ENCODE measurements around the gene CEP41. TPM values are rescaled to one million over a fixed set of nuclear protein-coding genes. Genes with fewer than 3 reads are reported as not detected.

CEP41 gene
- total RNA-seq, 2 experiments from 2014 or later, result 3.3 to 4.8 TPM

DNA sequence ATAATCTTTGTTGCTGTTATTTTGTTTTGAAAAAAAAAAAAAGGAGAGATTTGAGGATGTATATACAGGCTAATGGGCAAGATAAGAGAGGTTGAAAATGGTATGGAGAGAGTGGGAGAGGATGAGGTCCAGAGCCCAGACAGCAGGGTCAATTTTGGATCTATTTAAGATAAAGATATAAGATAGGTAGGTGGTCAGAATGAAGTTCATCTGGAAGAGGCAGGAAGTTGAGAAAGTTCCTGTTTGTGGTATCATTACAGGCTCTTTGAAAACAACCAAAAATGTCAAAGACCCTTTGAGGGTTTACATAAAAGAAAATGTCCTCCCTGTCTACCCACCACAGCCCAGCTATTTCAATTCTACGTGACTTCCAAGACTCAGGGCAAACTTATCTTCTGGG lies 7.5 kb downstream of the CEP41 start:
- DNase-seq (no peak), ATAC-seq (ENCODE audit: poor library complexity) (no peak)
- intact Hi-C loops (cut with DNase I, micrococcal nuclease), result loop anchor here in 1 of 2 experiments (10.0 kb wide), 1 partner anchor 818 kb away; the partner anchor contains the start of gene NRF1
- H3K4me3 Mint-ChIP-seq, result no peak overlapping the region
- no peaks in the 10 kb centered on the region for H3K36me3 ChIP-seq (ENCODE audit: insufficient read depth, low read length)
- H3K4me1 ChIP-seq (ENCODE audit: insufficient read depth, low read length), result peaks cover 10% of the 10 kb centered on the region
- no peaks in the 10 kb centered on the region for H3K9me3 Mint-ChIP-seq
- no peaks in the 10 kb centered on the region for H3K27me3 Mint-ChIP-seq
- H3K4me1 Mint-ChIP-seq (ENCODE audit: low read depth), result peaks cover 18% of the 10 kb centered on the region
- H3K4me3 ChIP-seq (ENCODE audit: low read length), result no peak overlapping the region
- H3K27ac Mint-ChIP-seq, result no peak overlapping the region
- H3K27me3 ChIP-seq (ENCODE audit: control insufficient read depth in 1 of 2, insufficient read depth in 2 of 2, low read length in 2 of 2), result no peaks in the 10 kb centered on the region
- POLR2A ChIA-PET, result interaction anchor here (0.6 to 1.3 kb wide), 2 partner anchors 39 to 79 kb away, joined by 3 to 4 read pairs; no protein-coding TSS in a partner anchor
- H3K9me3 ChIP-seq (ENCODE audit: control insufficient read depth in 1 of 2, insufficient read depth in 1 of 2, low read length in 2 of 2), result no peaks in the 10 kb centered on the region
- H3K27ac ChIP-seq (ENCODE audit: low read depth in 1 of 2, low read length in 2 of 2), result no peak overlapping the region
- CTCF ChIA-PET, result no interaction called here
- H3K36me3 Mint-ChIP-seq (ENCODE audit: low read depth), result no peaks in the 10 kb centered on the region
- TF ChIP-seq, protein P1, sequence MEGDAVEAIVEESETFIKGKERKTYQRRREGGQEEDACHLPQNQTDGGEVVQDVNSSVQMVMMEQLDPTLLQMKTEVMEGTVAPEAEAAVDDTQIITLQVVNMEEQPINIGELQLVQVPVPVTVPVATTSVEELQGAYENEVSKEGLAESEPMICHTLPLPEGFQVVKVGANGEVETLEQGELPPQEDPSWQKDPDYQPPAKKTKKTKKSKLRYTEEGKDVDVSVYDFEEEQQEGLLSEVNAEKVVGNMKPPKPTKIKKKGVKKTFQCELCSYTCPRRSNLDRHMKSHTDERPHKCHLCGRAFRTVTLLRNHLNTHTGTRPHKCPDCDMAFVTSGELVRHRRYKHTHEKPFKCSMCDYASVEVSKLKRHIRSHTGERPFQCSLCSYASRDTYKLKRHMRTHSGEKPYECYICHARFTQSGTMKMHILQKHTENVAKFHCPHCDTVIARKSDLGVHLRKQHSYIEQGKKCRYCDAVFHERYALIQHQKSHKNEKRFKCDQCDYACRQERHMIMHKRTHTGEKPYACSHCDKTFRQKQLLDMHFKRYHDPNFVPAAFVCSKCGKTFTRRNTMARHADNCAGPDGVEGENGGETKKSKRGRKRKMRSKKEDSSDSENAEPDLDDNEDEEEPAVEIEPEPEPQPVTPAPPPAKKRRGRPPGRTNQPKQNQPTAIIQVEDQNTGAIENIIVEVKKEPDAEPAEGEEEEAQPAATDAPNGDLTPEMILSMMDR (IDR thresholded peaks at IDR 0.05), result no peak

DNA sequence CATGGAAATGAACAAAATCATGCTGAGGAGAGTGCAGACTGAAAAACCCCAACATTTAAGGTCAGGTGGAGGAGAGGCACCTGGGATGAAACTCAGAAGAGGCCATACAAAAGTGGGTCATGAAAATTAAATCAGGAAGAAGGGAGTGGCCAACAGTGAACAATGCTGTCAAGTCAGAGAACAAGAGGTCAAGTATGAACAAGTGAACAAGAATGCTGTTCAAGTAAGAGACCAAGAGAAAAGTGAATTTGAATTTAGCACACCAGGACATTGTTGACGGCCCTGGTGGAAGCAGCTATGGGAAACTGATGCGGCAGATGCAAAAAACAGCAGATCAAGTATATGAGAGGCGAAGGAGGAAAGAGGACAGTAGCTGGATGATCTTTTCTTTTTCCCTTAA lies 7.9 kb downstream of the CEP41 start:
- Histone ChIP-seq H3K27me3 (ENCODE audit: control insufficient read depth in 1 of 2, insufficient read depth in 2 of 2, low read length in 2 of 2) (no peaks in the 10 kb centered on the region), H3K27ac (ENCODE audit: low read depth in 1 of 2, low read length in 2 of 2) (no peak overlapping the region), H3K36me3 (ENCODE audit: insufficient read depth, low read length) (no peaks in the 10 kb centered on the region), H3K9me3 (ENCODE audit: control insufficient read depth in 1 of 2, insufficient read depth in 1 of 2, low read length in 2 of 2) (no peaks in the 10 kb centered on the region), H3K4me1 (ENCODE audit: insufficient read depth, low read length) (peaks cover 10% of the 10 kb centered on the region), H3K4me3 (ENCODE audit: low read length) (no peak overlapping the region)
- ATAC-seq (ENCODE audit: poor library complexity) (no peak), DNase-seq (no peak)
- TF ChIP-seq, protein P1 (IDR thresholded peaks at IDR 0.05), result no peak
- Mint-ChIP-seq H3K4me3 (no peak overlapping the region), H3K36me3 (ENCODE audit: low read depth) (no peaks in the 10 kb centered on the region), H3K27me3 (no peaks in the 10 kb centered on the region), H3K9me3 (no peaks in the 10 kb centered on the region), H3K27ac (no peak overlapping the region), H3K4me1 (ENCODE audit: low read depth) (peaks cover 16% of the 10 kb centered on the region)
- intact Hi-C loops (cut with DNase I, micrococcal nuclease), result loop anchor here in 1 of 2 experiments (10.0 kb wide), 1 partner anchor 818 kb away; the partner anchor contains the start of gene NRF1
- ChIA-PET CTCF (no interaction called here), POLR2A (interaction anchor here (0.6 to 1.3 kb wide), 2 partner anchors 38 to 79 kb away, joined by 3 to 4 read pairs; no protein-coding TSS in a partner anchor)

DNA sequence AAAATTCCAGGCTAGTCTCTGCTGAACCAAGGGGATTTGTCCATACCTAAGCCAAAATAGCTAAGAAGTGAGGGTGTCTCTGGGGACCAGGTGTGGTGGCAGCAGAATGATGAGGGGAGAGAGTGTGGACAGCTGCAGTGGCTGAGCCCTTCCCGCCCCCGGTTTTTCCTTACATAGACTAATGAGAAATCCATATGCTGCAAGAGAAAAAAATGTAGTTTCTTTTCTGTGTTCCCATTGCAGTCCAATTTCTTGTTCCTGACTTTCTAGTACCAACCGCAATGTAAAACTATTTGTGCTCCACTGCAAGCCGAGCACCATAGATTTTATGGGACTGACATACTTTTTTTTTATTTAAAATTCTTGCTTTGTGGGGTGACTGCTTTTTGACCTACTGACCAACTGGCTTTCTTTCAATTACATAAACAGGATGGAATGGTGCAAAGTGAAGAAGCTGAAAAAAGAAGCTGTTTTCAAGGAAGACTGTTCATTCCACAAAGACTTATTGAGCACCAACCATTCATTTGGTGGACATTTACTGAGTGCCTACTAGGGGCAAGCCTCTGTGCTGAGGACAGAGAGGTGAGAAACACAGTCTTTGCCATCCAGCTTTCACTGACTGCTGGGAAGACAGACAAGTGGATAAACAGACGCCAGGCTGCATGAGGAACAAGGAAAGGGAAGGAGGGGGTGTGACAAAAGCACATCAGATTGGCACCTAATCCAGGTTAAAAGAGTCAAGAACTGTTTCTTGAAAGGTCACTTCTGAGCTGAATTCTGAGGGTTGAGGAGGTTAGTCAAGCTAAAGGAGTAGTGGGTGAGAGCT lies 9.8 kb downstream of the CEP41 start:
- TF ChIP-seq, protein P1 (IDR thresholded peaks at IDR 0.05), result no peak
- CTCF ChIA-PET, result no interaction called here
- H3K9me3 Mint-ChIP-seq, result no peaks in the 10 kb centered on the region

More for the DNA sequence above, 9.8 kb downstream of the CEP41 start:
- ATAC-seq (ENCODE audit: poor library complexity) (no peak), DNase-seq (no peak)
- Mint-ChIP-seq H3K4me3 (no peak overlapping the region), H3K27ac (no peak overlapping the region), H3K4me1 (ENCODE audit: low read depth) (peaks cover 17% of the 10 kb centered on the region), H3K27me3 (no peaks in the 10 kb centered on the region), H3K36me3 (ENCODE audit: low read depth) (peaks cover 5% of the 10 kb centered on the region)
- Histone ChIP-seq H3K4me3 (ENCODE audit: low read length) (no peak overlapping the region), H3K36me3 (ENCODE audit: insufficient read depth, low read length) (no peaks in the 10 kb centered on the region), H3K4me1 (ENCODE audit: insufficient read depth, low read length) (peaks cover 10% of the 10 kb centered on the region), H3K27me3 (ENCODE audit: control insufficient read depth in 1 of 2, insufficient read depth in 2 of 2, low read length in 2 of 2) (no peaks in the 10 kb centered on the region), H3K27ac (ENCODE audit: low read depth in 1 of 2, low read length in 2 of 2) (no peak overlapping the region), H3K9me3 (ENCODE audit: control insufficient read depth in 1 of 2, insufficient read depth in 1 of 2, low read length in 2 of 2) (no peaks in the 10 kb centered on the region)
- POLR2A ChIA-PET, result interaction anchor here (0.7 kb wide), 1 partner anchor 35 kb away, joined by 3 read pairs; no protein-coding TSS in a partner anchor
- intact Hi-C loops (cut with DNase I, micrococcal nuclease), result loop anchor here in 1 of 2 experiments (10.0 kb wide), 1 partner anchor 816 kb away; the partner anchor contains the start of gene NRF1
